Loucy (cell line): ENCODE results near the gene TMEM201.
"Not testable (repeated sequence)": the region's sequence is repeated elsewhere in the genome, so short reads cannot be mapped to it uniquely, and the experiment has no call there.

ENCODE experiments used
- H2AFZ ChIP-seq: fragments of 200-600 bp; sonication (generic); 2 replicates; pipeline ENCODE4 v1.6.0; 2016; ENCODE audit warnings: antibody characterized with exemption, mild to moderate bottlenecking, low read length, moderate library complexity
- H3F3A ChIP-seq: fragments of 200-600 bp; 2 replicates; pipeline ENCODE4 v1.6.0; 2016; ENCODE audit warnings: antibody characterized with exemption, low read depth, mild to moderate bottlenecking
- H3K27me3 ChIP-seq: fragments of 200-600 bp; sonication (generic); 2 replicates; pipeline ENCODE4 v1.6.1; 2014; ENCODE audit warnings: low read length, mild to moderate bottlenecking; ENCODE audit not compliant: insufficient read depth, poor library complexity, severe bottlenecking
- H3K36me3 ChIP-seq: fragments of 200-600 bp; sonication (generic); 2 replicates; pipeline ENCODE4 v1.6.1; 2016; ENCODE audit warnings: low read length; ENCODE audit not compliant: insufficient read depth
- H3K4me1 ChIP-seq: fragments of 200-600 bp; sonication (generic); 2 replicates; pipeline ENCODE4 v1.5.1; 2014; ENCODE audit warnings: low read length, mild to moderate bottlenecking; ENCODE audit not compliant: insufficient read depth, poor library complexity, severe bottlenecking
- H3K4me2 ChIP-seq: fragments of 200-600 bp; sonication (generic); 2 replicates; pipeline ENCODE4 v1.6.0; 2014; ENCODE audit warnings: antibody characterized with exemption, low read length, low read depth, mild to moderate bottlenecking; ENCODE audit not compliant: poor library complexity, severe bottlenecking
- H3K4me3 ChIP-seq: fragments of 200-600 bp; sonication (generic); 2 replicates; pipeline ENCODE4 v1.5.1; 2014; ENCODE audit warnings: low read length, mild to moderate bottlenecking, mixed read lengths; ENCODE audit not compliant: poor library complexity, severe bottlenecking
- H3K79me2 ChIP-seq: fragments of 200-600 bp; sonication (generic); 2 replicates; pipeline ENCODE4 v1.6.1; 2014; ENCODE audit warnings: low read length; ENCODE audit not compliant: insufficient read depth
- H3K9ac ChIP-seq: fragments of 200-600 bp; sonication (generic); 2 replicates; pipeline ENCODE4 v1.6.0; 2014; ENCODE audit warnings: mild to moderate bottlenecking, low read depth, low read length, moderate library complexity; ENCODE audit not compliant: poor library complexity, severe bottlenecking
- H3K9me2 ChIP-seq: fragments of 200-600 bp; sonication (generic); replicated peaks from 2 replicates; pipeline ENCODE4 v1.6.1; 2016; ENCODE audit warnings: low read depth, low read length, mixed read lengths
- H3K9me3 ChIP-seq: fragments of 200-600 bp; sonication (generic); 2 replicates; pipeline ENCODE4 v1.6.1; 2014; ENCODE audit warnings: mild to moderate bottlenecking, antibody characterized with exemption, low read length, low read depth; ENCODE audit not compliant: insufficient read depth
- H4K20me1 ChIP-seq: fragments of 200-600 bp; sonication (generic); 2 replicates; pipeline ENCODE4 v1.6.0; 2014; ENCODE audit warnings: antibody characterized with exemption, low read length, mild to moderate bottlenecking; ENCODE audit not compliant: insufficient read depth, poor library complexity, severe bottlenecking
- EZH2phosphoT487 ChIP-seq: fragments of 200-600 bp; IDR thresholded peaks from 2 replicates; pipeline ENCODE4 v1.6.1; 2018; ENCODE audit warnings: antibody characterized with exemption, mild to moderate bottlenecking, moderate library complexity, borderline replicate concordance
- TF ChIP-seq, protein P1 (sequence below): fragments of 200-600 bp; sonication (generic); conservative IDR thresholded peaks from 2 replicates; pipeline ENCODE4 v1.5.1; 2014; ENCODE audit warnings: mild to moderate bottlenecking, antibody characterized with exemption, low read length

The TMEM201 gene

DNA sequence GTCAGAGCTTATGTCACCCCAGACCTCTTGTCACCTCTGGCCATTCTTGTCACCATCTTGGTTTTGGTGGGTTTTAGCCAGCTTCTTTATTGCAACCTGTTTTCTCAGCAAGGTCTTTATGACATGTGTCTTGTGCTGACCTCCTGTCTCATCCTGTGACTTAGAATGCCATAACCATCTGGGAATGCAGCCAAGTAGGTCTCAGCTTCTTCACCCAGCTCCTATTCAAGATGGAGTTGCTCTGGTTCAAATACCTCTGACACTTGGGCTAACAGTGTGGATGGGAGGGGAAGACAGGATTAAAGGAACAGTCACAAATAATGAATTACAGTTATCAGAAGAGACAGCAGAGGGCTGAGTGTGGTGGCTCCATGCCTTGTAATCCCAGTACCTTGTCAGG, 32.3 kb downstream of the TMEM201 start:
- H2AFZ ChIP-seq, result no peak overlapping the region
- H3K79me2 ChIP-seq, result no peaks in the 10 kb centered on the region
- H3K9me2 ChIP-seq, result no peaks in the 10 kb centered on the region
- no peak overlapping the region for H3K4me2 ChIP-seq
- no peaks in the 10 kb centered on the region for H3K4me1 ChIP-seq
- H3K27me3 ChIP-seq, result no peaks in the 10 kb centered on the region
- no peak for TF ChIP-seq EZH2phosphoT487
- TF ChIP-seq, protein P1, sequence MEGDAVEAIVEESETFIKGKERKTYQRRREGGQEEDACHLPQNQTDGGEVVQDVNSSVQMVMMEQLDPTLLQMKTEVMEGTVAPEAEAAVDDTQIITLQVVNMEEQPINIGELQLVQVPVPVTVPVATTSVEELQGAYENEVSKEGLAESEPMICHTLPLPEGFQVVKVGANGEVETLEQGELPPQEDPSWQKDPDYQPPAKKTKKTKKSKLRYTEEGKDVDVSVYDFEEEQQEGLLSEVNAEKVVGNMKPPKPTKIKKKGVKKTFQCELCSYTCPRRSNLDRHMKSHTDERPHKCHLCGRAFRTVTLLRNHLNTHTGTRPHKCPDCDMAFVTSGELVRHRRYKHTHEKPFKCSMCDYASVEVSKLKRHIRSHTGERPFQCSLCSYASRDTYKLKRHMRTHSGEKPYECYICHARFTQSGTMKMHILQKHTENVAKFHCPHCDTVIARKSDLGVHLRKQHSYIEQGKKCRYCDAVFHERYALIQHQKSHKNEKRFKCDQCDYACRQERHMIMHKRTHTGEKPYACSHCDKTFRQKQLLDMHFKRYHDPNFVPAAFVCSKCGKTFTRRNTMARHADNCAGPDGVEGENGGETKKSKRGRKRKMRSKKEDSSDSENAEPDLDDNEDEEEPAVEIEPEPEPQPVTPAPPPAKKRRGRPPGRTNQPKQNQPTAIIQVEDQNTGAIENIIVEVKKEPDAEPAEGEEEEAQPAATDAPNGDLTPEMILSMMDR, result no peak
- H3K9ac ChIP-seq, result no peak overlapping the region
- H3K36me3 ChIP-seq, result no peaks in the 10 kb centered on the region
- H3K9me3 ChIP-seq, result no peaks in the 10 kb centered on the region
- H3F3A ChIP-seq, result no peaks in the 10 kb centered on the region
- no peak overlapping the region for H3K4me3 ChIP-seq
- H4K20me1 ChIP-seq, result no peaks in the 10 kb centered on the region

DNA sequence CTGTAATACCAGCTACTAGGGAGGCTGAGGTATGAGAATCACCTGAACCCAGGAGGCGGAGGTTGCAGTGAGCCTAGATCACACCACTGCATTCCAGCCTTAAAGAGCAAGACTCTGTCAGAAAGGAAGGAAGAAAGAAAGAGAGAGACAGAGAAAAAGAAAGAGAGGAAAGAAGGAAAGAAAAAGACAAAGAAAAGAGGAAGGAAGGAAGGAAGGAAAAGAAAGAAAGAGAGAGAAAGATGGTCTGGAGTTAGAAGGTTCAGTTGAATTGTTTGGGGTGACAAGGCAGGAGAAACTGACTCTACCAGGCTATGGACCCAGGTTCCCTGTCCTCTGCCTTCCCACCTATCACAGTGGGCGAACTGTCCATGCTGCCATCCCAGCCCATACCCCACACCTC, 35.4 kb downstream of the TMEM201 start:
- no peaks in the 10 kb centered on the region for H3K9me2 ChIP-seq
- no peak overlapping the region for H3K4me2 ChIP-seq
- H3K79me2 ChIP-seq, result no peaks in the 10 kb centered on the region
- H3K9me3 ChIP-seq, result no peaks in the 10 kb centered on the region
- no peaks in the 10 kb centered on the region for H3K27me3 ChIP-seq
- no peaks in the 10 kb centered on the region for H3K36me3 ChIP-seq
- no peak overlapping the region for H3K4me3 ChIP-seq
- H3F3A ChIP-seq, result no peaks in the 10 kb centered on the region
- no peak overlapping the region for H3K9ac ChIP-seq
- TF ChIP-seq EZH2phosphoT487, result no peak
- TF ChIP-seq, protein P1, result no peak
- H4K20me1 ChIP-seq, result no peaks in the 10 kb centered on the region
- H3K4me1 ChIP-seq, result peaks cover 4% of the 10 kb centered on the region
- H2AFZ ChIP-seq, result no peak overlapping the region

DNA sequence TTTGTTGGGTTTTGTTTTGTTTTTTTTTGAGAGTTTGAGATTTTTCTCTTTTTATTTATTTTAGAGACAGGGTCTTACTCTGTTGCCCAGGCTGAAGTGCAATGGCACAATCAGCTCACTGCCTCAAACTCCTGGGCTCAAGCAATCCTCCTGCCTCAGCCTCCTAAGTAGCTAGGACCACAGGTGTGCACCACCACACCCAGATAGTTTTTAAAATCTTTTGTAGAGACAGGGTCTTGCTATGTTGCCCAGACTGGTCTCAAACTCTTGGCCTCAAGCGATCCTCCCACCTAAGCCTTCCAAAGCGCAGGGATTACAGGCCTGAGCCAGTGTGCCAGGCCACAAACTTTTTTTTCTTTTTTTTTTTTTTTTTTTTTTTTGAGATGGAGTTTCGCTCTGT, 36.3 kb downstream of the TMEM201 start:
- H3K4me2 ChIP-seq, H3K4me1 ChIP-seq, H3K27me3 ChIP-seq, H4K20me1 ChIP-seq, H3K79me2 ChIP-seq, H3K36me3 ChIP-seq, H3K9ac ChIP-seq, H3K9me3 ChIP-seq, H3F3A ChIP-seq, H2AFZ ChIP-seq, H3K9me2 ChIP-seq, H3K4me3 ChIP-seq: not testable (repeated sequence)

DNA sequence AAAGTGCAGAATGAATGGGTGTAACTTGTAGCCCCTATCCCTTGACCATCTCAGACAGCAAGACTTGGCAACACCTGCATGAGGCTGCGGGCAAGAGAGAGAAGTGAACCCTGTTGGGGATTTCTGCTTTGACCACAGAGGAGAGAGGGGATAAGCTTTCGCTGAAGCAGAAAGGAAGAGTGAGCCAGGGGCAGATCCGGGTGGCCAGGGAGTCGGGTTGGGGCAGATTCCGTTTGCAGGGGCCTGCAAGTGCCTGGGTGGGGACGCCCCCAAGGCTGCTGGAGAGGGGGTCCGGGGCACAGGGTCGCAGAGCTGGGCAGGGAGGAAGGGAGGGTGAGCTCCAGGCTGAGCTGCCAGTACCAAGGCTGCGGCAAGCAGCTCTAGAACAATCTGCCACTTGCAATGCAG, 37.5 kb downstream of the TMEM201 start:
- H3K36me3 ChIP-seq, result no peaks in the 10 kb centered on the region
- H3F3A ChIP-seq, result no peaks in the 10 kb centered on the region
- no peaks in the 10 kb centered on the region for H3K9me3 ChIP-seq
- H3K9me2 ChIP-seq, result no peaks in the 10 kb centered on the region
- no peak overlapping the region for H3K9ac ChIP-seq
- no peaks in the 10 kb centered on the region for H3K79me2 ChIP-seq
- peak overlapping the region; percentile 70 for H3K4me2 ChIP-seq
- H3K4me1 ChIP-seq, result peaks cover 4% of the 10 kb centered on the region
- no peaks in the 10 kb centered on the region for H3K27me3 ChIP-seq
- no peak overlapping the region for H3K4me3 ChIP-seq
- peak overlapping the region; percentile 86; the same call in 1 of the 2 replicates for H2AFZ ChIP-seq
- H4K20me1 ChIP-seq, result no peaks in the 10 kb centered on the region
- TF ChIP-seq, protein P1, result no peak
- TF ChIP-seq EZH2phosphoT487, result no peak
